ENCODE data around the gene ARHGEF37.

ARHGEF37 gene

DNA sequence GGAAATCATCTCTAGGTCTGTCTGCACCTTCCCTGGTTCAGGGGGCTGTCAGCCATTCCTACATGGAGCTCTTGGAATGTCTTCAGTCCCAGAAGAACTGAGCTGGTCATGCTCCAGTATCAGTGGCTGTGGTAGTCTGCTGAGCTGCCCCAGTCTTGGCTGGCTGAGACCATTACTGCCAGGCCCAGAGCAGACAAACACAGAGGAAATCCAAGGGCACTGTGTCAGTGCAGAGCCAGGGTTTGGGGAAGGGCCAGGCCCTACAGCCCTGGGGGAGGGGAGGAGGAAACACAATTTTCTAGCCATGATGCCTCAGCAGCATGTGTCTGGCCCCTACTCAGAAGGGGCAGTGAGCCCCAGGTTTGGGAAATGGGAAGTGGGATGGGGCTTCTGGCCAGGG lies 58.4 kb downstream of the ARHGEF37 start:
- TF ChIP-seq, protein P1, sequence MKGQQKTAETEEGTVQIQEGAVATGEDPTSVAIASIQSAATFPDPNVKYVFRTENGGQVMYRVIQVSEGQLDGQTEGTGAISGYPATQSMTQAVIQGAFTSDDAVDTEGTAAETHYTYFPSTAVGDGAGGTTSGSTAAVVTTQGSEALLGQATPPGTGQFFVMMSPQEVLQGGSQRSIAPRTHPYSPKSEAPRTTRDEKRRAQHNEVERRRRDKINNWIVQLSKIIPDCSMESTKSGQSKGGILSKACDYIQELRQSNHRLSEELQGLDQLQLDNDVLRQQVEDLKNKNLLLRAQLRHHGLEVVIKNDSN (IDR thresholded peaks at IDR 0.05) = no peak
- no peak for TF ChIP-seq RAD21 (IDR thresholded peaks at IDR 0.05; ENCODE audit: low read depth)
- no peak for TF ChIP-seq CREB1 (IDR thresholded peaks at IDR 0.05; ENCODE audit: low read depth)
- TF ChIP-seq NFIC (IDR thresholded peaks at IDR 0.05) = no peak
- no peak for TF ChIP-seq CEBPB (IDR thresholded peaks at IDR 0.05)
- no peak for TF ChIP-seq FOXM1 (IDR thresholded peaks at IDR 0.05; ENCODE audit: borderline replicate concordance, low read depth)
- TF ChIP-seq EP300 (IDR thresholded peaks at IDR 0.05; ENCODE audit: borderline replicate concordance) = no peak
- TF ChIP-seq YY1 (IDR thresholded peaks at IDR 0.05; ENCODE audit: low read depth) = no peak

DNA sequence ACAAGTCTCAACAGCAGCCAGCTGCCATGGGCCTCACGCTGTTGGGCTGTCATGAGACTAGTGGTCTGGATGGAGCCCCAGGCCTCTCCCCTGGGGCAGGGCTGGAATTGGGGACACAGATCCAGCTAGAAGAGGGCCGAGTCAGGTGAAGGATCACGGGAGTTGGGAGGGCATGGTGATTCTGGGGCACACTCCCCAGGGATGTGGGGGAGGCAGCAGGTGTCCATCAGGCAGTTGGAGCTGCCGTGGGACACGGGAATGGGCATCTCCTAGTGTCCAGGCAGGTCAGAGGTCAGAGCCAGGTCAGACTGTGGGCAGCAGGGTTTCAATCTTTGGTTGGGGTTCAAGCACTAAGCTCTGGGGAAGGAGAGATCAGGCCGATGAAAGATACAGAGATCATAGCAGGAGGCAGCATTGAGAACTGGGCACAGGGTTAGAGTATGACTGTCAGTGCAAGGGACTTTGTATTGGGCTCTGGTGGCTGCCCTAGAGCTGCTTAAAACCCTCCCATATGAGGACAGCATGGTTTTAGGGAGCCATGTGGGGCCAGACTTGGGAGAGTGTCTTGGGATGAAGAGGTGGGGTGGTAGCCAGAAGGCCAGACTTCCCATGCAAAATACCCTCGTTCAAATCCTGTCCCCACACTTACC lies 59.2 kb downstream of the ARHGEF37 start:
- TF ChIP-seq TAF1 (IDR thresholded peaks at IDR 0.05; ENCODE audit: low read depth) (no peak), TEAD4 (IDR thresholded peaks at IDR 0.05) (no peak), EP300 (IDR thresholded peaks at IDR 0.05; ENCODE audit: borderline replicate concordance) (no peak), EGR1 (IDR thresholded peaks at IDR 0.05) (no peak), TCF12 (IDR thresholded peaks at IDR 0.05; ENCODE audit: low read depth) (no peak), ZBTB7A (IDR thresholded peaks at IDR 0.05; ENCODE audit: low read depth) (no peak), CREB1 (IDR thresholded peaks at IDR 0.05; ENCODE audit: low read depth) (no peak), YY1 (IDR thresholded peaks at IDR 0.05; ENCODE audit: low read depth) (no peak), NFIC (IDR thresholded peaks at IDR 0.05) (no peak), CEBPB (IDR thresholded peaks at IDR 0.05) (no peak), FOXM1 (IDR thresholded peaks at IDR 0.05; ENCODE audit: borderline replicate concordance, low read depth) (no peak), RAD21 (IDR thresholded peaks at IDR 0.05; ENCODE audit: low read depth) (no peak)
- TF ChIP-seq, protein P1 (IDR thresholded peaks at IDR 0.05) = no peak
- TF ChIP-seq, protein P2, sequence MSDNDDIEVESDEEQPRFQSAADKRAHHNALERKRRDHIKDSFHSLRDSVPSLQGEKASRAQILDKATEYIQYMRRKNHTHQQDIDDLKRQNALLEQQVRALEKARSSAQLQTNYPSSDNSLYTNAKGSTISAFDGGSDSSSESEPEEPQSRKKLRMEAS (IDR thresholded peaks at IDR 0.05) = no peak
- TF ChIP-seq, protein P3, sequence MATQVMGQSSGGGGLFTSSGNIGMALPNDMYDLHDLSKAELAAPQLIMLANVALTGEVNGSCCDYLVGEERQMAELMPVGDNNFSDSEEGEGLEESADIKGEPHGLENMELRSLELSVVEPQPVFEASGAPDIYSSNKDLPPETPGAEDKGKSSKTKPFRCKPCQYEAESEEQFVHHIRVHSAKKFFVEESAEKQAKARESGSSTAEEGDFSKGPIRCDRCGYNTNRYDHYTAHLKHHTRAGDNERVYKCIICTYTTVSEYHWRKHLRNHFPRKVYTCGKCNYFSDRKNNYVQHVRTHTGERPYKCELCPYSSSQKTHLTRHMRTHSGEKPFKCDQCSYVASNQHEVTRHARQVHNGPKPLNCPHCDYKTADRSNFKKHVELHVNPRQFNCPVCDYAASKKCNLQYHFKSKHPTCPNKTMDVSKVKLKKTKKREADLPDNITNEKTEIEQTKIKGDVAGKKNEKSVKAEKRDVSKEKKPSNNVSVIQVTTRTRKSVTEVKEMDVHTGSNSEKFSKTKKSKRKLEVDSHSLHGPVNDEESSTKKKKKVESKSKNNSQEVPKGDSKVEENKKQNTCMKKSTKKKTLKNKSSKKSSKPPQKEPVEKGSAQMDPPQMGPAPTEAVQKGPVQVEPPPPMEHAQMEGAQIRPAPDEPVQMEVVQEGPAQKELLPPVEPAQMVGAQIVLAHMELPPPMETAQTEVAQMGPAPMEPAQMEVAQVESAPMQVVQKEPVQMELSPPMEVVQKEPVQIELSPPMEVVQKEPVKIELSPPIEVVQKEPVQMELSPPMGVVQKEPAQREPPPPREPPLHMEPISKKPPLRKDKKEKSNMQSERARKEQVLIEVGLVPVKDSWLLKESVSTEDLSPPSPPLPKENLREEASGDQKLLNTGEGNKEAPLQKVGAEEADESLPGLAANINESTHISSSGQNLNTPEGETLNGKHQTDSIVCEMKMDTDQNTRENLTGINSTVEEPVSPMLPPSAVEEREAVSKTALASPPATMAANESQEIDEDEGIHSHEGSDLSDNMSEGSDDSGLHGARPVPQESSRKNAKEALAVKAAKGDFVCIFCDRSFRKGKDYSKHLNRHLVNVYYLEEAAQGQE (IDR thresholded peaks at IDR 0.05; ENCODE audit: low read depth) = no peak

DNA sequence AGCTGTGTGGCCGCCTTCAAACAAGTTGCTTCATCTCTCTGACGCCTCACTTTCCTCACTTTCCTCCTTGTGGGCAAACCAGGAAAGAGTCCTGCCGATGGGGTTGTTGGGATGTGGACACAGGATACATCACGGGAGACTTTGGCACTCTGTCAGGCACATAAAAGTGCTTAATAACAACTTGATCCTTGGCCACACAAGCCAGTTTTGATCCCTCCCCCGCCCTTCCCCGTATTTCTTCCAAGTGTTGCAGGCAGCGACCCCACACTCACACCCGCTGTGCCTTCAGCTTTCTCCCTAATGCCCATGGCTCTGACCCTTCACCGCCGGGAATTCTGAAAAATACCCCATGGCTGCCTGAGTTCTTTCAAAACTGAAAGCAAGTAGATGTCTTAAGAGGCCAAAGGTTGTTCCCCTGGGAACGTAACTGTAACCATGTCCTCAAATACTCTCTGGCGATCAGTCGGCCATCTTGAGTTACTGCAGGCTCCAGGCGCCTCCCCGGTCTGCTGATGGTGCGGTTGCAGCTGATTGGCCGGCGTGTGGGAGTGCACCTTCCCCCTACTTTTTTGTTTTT lies 59.8 kb downstream of the ARHGEF37 start:
- no peak for TF ChIP-seq TAF1 (IDR thresholded peaks at IDR 0.05; ENCODE audit: low read depth)
- TF ChIP-seq, protein P2 (IDR thresholded peaks at IDR 0.05) = no peak
- TF ChIP-seq YY1 (IDR thresholded peaks at IDR 0.05; ENCODE audit: low read depth) = no peak
- TF ChIP-seq, protein P1 (IDR thresholded peaks at IDR 0.05) = no peak
- no peak for TF ChIP-seq TCF12 (IDR thresholded peaks at IDR 0.05; ENCODE audit: low read depth)

DNA sequence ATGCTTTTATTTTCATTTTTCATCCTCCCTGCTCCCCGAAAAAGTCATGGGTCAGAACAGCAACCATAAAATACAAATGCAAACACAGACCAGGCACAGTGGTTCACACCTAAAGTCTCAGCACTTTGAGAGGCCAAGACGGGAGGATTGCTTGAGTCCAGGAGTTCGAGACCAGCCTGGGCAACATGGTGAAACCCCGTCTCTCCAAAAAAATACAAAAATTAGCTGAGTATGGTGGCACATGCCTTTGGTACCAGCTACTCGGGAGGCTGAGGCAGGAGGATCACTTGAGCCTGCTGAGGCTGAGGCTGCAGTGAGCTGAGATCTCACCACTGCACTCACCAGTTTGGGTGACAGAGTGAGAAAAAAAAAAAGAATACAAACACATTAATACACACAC lies 60.3 kb downstream of the ARHGEF37 start:
- TF ChIP-seq CREB1 (IDR thresholded peaks at IDR 0.05; ENCODE audit: low read depth) (no peak), TEAD4 (IDR thresholded peaks at IDR 0.05) (no peak), NFIC (IDR thresholded peaks at IDR 0.05) (no peak)
- TF ChIP-seq, protein P1 (IDR thresholded peaks at IDR 0.05) = no peak

DNA sequence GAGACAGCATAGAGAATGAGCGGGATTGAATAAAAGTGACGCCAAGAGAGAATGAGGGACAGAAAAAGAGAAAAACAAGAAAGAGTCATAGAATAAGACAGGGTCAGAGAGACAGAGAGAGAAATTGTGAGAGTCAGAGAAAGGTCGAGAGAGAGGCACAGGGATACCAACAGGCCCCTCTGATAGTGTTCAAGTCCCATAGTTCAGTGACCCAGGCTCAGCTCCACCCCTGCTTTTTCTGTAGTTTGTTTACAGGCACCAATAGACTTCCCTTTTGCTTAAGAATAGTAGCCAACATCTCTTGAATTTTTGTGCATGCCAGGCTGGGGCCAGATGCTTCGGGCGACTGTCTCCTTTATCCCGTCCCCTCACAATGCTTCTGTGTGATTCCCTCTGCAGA lies 62.5 kb downstream of the ARHGEF37 start:
- TF ChIP-seq, protein P1 (IDR thresholded peaks at IDR 0.05) = no peak
- no peak for TF ChIP-seq NFIC (IDR thresholded peaks at IDR 0.05)
- TF ChIP-seq CEBPB (IDR thresholded peaks at IDR 0.05) = no peak
- no peak for TF ChIP-seq ZBTB7A (IDR thresholded peaks at IDR 0.05; ENCODE audit: low read depth)
- TF ChIP-seq, protein P3 (IDR thresholded peaks at IDR 0.05; ENCODE audit: low read depth) = no peak
- no peak for TF ChIP-seq FOXM1 (IDR thresholded peaks at IDR 0.05; ENCODE audit: borderline replicate concordance, low read depth)
- TF ChIP-seq CREB1 (IDR thresholded peaks at IDR 0.05; ENCODE audit: low read depth) = no peak
- TF ChIP-seq EGR1 (IDR thresholded peaks at IDR 0.05) = no peak

Data from Ishikawa (cell line).